DMS79 (cell line): ENCODE measurements around the gene TADA2A.

Source experiments
- DNase-seq: peaks from one replicate; lab custom pipeline; 2025; lab: John Stamatoyannopoulos, UW

TADA2A gene

GRCh38 chr17:37406635-37407461 lies at the start of gene TADA2A, which contains the start of gene ACACA:
TSS of gene TADA2A (plus strand) at chr17:37406886. CDS start at chr17:37411366, 4,480 bp downstream.
TSS of gene ACACA (minus strand) at chr17:37406836. CDS start at chr17:37406299, 537 bp downstream.
- peak; percentile 53 for DNase-seq

GRCh38 chr17:37358098-37358829 lies 48.4 kb upstream of the TADA2A start:
- peak; percentile 72 for DNase-seq

DNA sequence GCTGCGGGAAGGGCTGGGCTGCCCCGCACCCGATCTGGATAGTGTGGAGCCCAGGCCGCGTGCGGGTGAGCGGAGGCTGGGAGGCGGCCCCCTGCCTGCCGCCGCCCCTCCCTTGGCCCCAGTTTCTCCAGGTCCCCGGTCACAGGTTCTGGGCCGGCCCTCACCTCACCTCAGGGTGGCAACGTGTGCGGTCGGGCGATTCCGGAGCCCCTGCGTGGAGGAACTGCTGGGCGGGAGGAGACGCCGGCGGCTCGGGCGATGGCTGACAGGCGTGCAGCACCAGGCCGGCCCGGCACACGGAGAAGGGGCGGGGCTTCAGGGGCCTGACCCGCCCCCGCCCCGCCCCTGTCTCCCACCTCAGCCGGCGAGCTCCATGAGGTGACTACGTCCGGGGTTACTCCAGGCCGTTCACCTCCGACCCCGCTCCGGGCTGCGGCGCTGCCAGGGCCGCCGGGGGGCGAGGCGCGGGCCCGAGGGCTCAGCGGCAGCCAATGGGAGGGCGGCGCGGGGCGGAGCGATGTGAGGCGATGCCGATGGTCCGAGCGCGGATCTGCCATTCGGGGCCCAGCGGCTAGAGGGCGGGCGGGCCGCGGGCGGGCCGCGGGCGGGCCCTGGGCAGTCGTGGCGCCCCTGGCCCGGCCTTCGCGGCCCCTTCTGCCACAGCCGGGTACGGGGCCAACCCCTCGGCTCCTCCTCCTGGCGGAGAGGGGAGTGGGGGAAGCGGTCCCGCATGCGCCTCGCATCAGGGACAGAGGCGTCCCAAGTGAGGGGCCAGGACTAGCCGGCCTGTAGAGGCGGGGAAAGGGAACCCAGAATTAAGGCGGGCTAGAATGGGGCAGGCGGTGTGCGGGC lies 47.6 kb upstream of the TADA2A start:
- peak; percentile 89 for DNase-seq

DNA sequence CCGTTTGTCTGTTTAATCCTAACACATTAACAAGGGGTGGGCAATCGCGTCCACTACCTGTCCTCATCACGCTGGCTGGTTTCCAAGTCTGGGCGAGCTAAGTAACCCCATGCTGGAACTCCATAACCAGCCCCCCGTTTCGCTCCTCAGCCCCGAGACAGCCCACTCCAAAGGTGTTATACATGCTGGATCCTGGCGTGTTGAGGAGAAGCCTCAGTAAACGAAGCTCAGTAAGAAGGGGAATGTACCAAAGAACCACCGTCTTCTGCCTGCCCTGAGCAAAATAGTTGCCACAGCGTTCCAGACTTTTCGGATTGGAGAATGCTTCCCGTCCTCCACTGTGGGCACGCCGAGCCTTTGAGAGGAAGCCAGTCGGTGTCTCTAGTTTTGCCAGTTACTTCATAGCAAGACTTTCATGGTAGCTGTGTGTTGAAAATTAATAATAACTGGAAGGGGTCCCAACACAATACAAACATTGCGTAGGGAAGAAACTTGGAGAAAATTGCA lies 47.0 kb upstream of the TADA2A start:
- no peak for DNase-seq

- no peak for DNase-seq
Measured at GRCh38 chr17:37360632-37361031, 46.1 kb upstream of the TADA2A start.

GRCh38 chr17:37361543-37361942 lies 45.1 kb upstream of the TADA2A start:
- DNase-seq: peak; percentile 13

GRCh38 chr17:37365589-37365988 lies 41.1 kb upstream of the TADA2A start:
- no peak for DNase-seq

GRCh38 chr17:37368577-37368976 lies 38.1 kb upstream of the TADA2A start:
- no peak for DNase-seq

DNA sequence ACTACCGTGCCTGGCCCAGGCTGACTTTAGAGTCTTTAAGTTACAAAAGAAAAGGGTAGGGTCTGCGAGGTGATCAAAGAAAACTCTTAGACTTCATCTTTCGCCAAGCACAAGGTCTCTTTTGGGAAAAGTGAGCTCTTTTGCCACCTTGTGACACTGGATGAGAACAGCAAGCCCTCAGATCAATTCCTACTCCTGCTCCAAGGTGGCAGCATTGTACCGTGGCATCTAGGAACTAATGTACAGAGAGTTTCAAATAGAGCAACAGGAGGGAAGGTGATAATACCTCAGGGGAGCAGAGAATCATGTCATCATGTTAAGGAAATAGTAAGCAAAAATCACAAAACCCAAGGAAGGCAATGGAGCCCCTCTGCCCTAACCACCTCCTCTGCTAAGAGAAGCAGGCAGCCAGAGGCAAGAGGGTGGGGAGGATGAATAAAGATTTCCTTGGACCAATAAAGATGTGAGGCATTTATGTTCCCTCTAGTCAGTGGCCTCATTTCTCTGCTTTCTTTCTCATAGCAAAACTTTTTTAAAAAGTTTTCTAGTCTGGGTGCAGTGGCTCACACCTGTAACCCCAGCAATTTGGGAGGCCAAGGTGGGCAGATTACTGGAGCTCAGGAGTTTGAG lies 33.0 kb upstream of the TADA2A start:
- DNase-seq: peak; percentile 81

GRCh38 chr17:37375706-37376105 lies 31.0 kb upstream of the TADA2A start, which contains the start of gene C17orf78:
TSS of gene C17orf78 (plus strand) at chr17:37375985. CDS start at chr17:37376093, 108 bp downstream.
- no peak for DNase-seq

DNA sequence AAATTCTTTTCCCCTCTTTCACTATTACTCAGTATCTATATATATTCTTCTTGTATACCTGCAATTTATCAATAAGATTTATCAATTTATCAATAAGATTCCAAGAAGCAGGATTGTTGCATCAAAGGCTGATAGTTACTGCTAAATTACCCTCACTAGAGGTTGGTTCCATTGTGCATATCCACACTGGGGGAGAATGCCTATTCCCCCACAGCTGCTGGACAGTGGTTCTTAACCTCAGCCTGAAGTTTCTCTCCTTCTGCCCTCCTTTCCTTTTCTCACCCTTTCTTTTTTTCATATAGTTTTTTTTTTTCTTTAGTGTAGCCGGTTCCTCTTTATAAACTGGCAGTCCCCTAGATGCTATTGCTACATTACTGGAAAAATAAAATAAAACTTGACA lies 24.6 kb upstream of the TADA2A start:
- no peak for DNase-seq

- no peak for DNase-seq
Measured at GRCh38 chr17:37384560-37385149, 22.0 kb upstream of the TADA2A start.

DNA sequence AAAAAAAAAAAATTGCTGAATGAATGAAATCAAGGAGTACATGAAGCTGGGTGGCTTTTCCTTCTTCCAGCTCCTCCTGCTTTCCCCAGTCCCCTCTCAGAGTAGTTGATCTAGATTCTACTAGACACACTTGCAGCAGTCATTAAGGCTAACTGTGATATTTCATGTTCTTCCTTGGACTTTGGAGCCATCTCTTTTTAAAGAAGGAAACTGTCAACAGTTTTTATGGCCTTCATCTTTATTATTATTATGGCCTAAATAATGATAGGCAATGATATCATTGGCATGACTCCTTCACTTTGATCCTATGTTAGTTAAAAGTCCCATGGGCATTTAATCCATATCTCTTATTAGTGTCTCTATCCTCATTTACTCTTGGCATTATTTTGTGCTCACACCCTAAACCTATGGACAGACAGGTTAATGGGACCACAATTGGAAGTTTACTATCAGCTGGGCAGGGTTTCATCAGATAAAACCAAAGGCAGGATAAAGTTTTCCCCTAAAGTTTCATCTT lies 21.2 kb upstream of the TADA2A start:
- DNase-seq: no peak

- DNase-seq: no peak
Measured at GRCh38 chr17:37386462-37386861, 20.2 kb upstream of the TADA2A start.

- DNase-seq: no peak
Measured at GRCh38 chr17:37388266-37388665, 18.4 kb upstream of the TADA2A start.

- DNase-seq: peak; percentile 48
Measured at GRCh38 chr17:37389160-37389559, 17.5 kb upstream of the TADA2A start.

GRCh38 chr17:37391146-37391545 lies 15.5 kb upstream of the TADA2A start:
- DNase-seq: no peak

DNA sequence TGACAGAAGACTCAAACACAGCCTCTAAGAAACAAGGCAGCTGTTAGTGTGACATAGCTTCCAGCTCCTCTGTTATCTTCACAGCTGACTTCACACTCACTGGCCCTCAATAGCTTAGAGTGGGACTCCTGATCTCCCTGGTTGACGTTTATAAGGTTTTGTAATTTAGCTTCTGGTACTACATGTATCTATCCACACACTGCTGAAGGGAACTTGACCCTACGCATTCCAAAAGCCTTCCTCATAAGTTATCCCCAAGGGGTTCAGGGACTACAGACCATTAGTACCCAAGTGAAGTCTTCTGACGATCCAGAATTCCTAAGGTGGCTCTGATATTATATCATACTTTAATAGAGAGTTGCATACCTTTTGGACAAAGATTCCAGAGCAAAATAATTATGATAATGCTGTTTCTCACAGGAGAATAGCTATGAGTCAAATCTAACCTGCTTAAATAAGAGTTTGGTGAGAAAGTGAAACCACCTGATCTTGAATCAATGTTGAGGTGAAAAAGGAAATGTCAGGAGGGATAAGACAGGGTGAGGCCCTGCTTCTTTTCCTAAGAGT lies 14.6 kb upstream of the TADA2A start:
- DNase-seq: peak; percentile 51

GRCh38 chr17:37393352-37393751 lies 13.3 kb upstream of the TADA2A start:
- DNase-seq: no peak

- no peak for DNase-seq
Measured at GRCh38 chr17:37399265-37399803, 7.4 kb upstream of the TADA2A start.
